WTC11 (cell line): ENCODE results near the gene SDS. TPM values are rescaled to one million over a fixed set of nuclear protein-coding genes. Genes with fewer than 3 reads are reported as not detected.

Experiments
- ATAC-seq: fragments of 200-7000 bp; cut with Tn5 transposase; 2 replicates; pipeline ENCODE4 v1.10.0; 2021; ENCODE audit warnings: mild to moderate bottlenecking, moderate library complexity
- CTCF ChIA-PET: fragments of 300-600 bp; sonication (Branson Sonifier 250); formaldehyde crosslinking; loops from one replicate; lab custom pipeline; 2021; ENCODE audit warnings: antibody characterized with exemption; lab: Charles Lee
- POLR2A ChIA-PET: fragments of 350-600 bp; sonication (Branson Sonifier 250); formaldehyde crosslinking; loops from one replicate; lab custom pipeline; 2021; ENCODE audit warnings: antibody characterized with exemption; lab: Charles Lee
- DNase-seq: peaks from one replicate; pipeline ENCODE4 v3.0.0; 2021; ENCODE audit warnings: low spot score
- H3K27ac Mint-ChIP-seq: 2 replicates; pipeline ENCODE4 v1.8.0; 2021; ENCODE audit warnings: mixed read lengths
- H3K27me3 Mint-ChIP-seq: 2 replicates; pipeline ENCODE4 v1.8.0; 2021; ENCODE audit warnings: low read depth, mild to moderate bottlenecking, moderate library complexity, mixed read lengths
- H3K36me3 Mint-ChIP-seq: 2 replicates; pipeline ENCODE4 v1.8.0; 2021; ENCODE audit warnings: mixed read lengths
- H3K4me1 Mint-ChIP-seq: 2 replicates; pipeline ENCODE4 v1.8.0; 2022; ENCODE audit warnings: mixed read lengths
- H3K4me3 Mint-ChIP-seq: 2 replicates; pipeline ENCODE4 v1.8.0; 2021; ENCODE audit warnings: mild to moderate bottlenecking, moderate library complexity, mixed read lengths
- H3K9me3 Mint-ChIP-seq: 2 replicates; pipeline ENCODE4 v1.8.0; 2021; ENCODE audit warnings: mixed read lengths
- ARID4B ChIP-seq: sonication (generic); formaldehyde crosslinking; IDR thresholded peaks from 2 replicates; pipeline ENCODE4 v1.8.0; 2023; ENCODE audit warnings: missing genetic modification reagents, mild to moderate bottlenecking, borderline replicate concordance
- ATF3 ChIP-seq: sonication (generic); formaldehyde crosslinking; conservative IDR thresholded peaks from 2 replicates; pipeline ENCODE4 v1.8.1; 2022; ENCODE audit warnings: mild to moderate bottlenecking, missing genetic modification reagents
- EMX1 ChIP-seq: fragments of 250-450 bp; sonication (Bioruptor Pico); IDR thresholded peaks from 2 replicates; pipeline ENCODE4 v1.8.0; 2021; ENCODE audit warnings: mild to moderate bottlenecking
- ETV6 ChIP-seq: sonication (generic); formaldehyde crosslinking; IDR thresholded peaks from 2 replicates; pipeline ENCODE4 v1.8.1; 2022; ENCODE audit warnings: mild to moderate bottlenecking, missing genetic modification reagents
- FOXJ3 ChIP-seq: sonication (generic); formaldehyde crosslinking; IDR thresholded peaks from 2 replicates; pipeline ENCODE4 v1.9.0; 2021; ENCODE audit warnings: missing genetic modification reagents, mild to moderate bottlenecking, borderline replicate concordance
- FOXP4 ChIP-seq: sonication (generic); formaldehyde crosslinking; IDR thresholded peaks from 2 replicates; pipeline ENCODE4 v1.8.0; 2022; ENCODE audit warnings: mild to moderate bottlenecking, missing genetic modification reagents
- HMGA2 ChIP-seq: fragments of 250-450 bp; sonication (Bioruptor Pico); IDR thresholded peaks from 2 replicates; pipeline ENCODE4 v1.4.0; 2021; ENCODE audit warnings: mild to moderate bottlenecking, moderate library complexity
- NFATC4 ChIP-seq: fragments of 250-450 bp; sonication (Bioruptor Pico); IDR thresholded peaks from 2 replicates; pipeline ENCODE4 v1.9.0; 2021; ENCODE audit warnings: mild to moderate bottlenecking
- OVOL2 ChIP-seq: fragments of 250-450 bp; sonication (Bioruptor Pico); IDR thresholded peaks from 2 replicates; pipeline ENCODE4 v1.9.0; 2021; ENCODE audit warnings: mild to moderate bottlenecking, borderline replicate concordance
- SMAD3 ChIP-seq: sonication (generic); formaldehyde crosslinking; IDR thresholded peaks from 2 replicates; pipeline ENCODE4 v1.8.0; 2022; ENCODE audit warnings: missing genetic modification reagents, mild to moderate bottlenecking, borderline replicate concordance
- SMAD4 ChIP-seq: sonication (generic); formaldehyde crosslinking; IDR thresholded peaks from 2 replicates; pipeline ENCODE4 v1.8.0; 2022; ENCODE audit warnings: mild to moderate bottlenecking, missing genetic modification reagents
- TEAD1 ChIP-seq: sonication (generic); formaldehyde crosslinking; IDR thresholded peaks from 2 replicates; pipeline ENCODE4 v1.8.0; 2022; ENCODE audit warnings: mild to moderate bottlenecking, missing genetic modification reagents
- ZBTB21 ChIP-seq: sonication (generic); formaldehyde crosslinking; IDR thresholded peaks from 2 replicates; pipeline ENCODE4 v1.8.1; 2023; ENCODE audit warnings: mild to moderate bottlenecking, missing genetic modification reagents, borderline replicate concordance
- ZNF232 ChIP-seq: sonication (generic); formaldehyde crosslinking; IDR thresholded peaks from 2 replicates; pipeline ENCODE4 v1.8.0; 2022; ENCODE audit warnings: mild to moderate bottlenecking, missing genetic modification reagents
- ZNF263 ChIP-seq: sonication (generic); formaldehyde crosslinking; IDR thresholded peaks from 2 replicates; pipeline ENCODE4 v1.8.1; 2022; ENCODE audit warnings: low read depth, mild to moderate bottlenecking, moderate library complexity, missing genetic modification reagents
- ZNF396 ChIP-seq: fragments of 250-450 bp; sonication (Bioruptor Pico); IDR thresholded peaks from 2 replicates; pipeline ENCODE4 v1.8.0; 2021; ENCODE audit warnings: mild to moderate bottlenecking, moderate library complexity, borderline replicate concordance
- ZNF512 ChIP-seq: sonication (generic); formaldehyde crosslinking; IDR thresholded peaks from 2 replicates; pipeline ENCODE4 v1.8.1; 2022; ENCODE audit warnings: missing genetic modification reagents, borderline replicate concordance
- ZNF532 ChIP-seq: fragments of 250-450 bp; sonication (Bioruptor Pico); IDR thresholded peaks from 2 replicates; pipeline ENCODE4 v1.9.0; 2021; ENCODE audit warnings: mild to moderate bottlenecking, borderline replicate concordance
- total RNA-seq: library from RNA; stranded (reverse); gene quantifications from 3 replicates; pipeline ENCODE4 v1.2.3, GENCODE V29; 2021
- TF ChIP-seq, protein P1 (sequence below): sonication (generic); formaldehyde crosslinking; IDR thresholded peaks from 2 replicates; pipeline ENCODE4 v1.8.1; 2023; ENCODE audit warnings: mild to moderate bottlenecking, missing genetic modification reagents, moderate library complexity
- TF ChIP-seq, protein P2 (sequence below): fragments of 250-450 bp; sonication (Bioruptor Pico); IDR thresholded peaks from 2 replicates; pipeline ENCODE4 v1.8.0; 2021; ENCODE audit warnings: mild to moderate bottlenecking

The SDS gene
- total RNA-seq, 1 experiment from 2014 or later: 0.31 TPM

GRCh38 chr12:113400362-113400761 is 3.3 kb downstream of the SDS start (continued):
- TF ChIP-seq FOXJ3 (CRISPR knock-in tag) (no peak), NFATC4 (CRISPR knock-in tag) (no peak), OVOL2 (CRISPR knock-in tag) (no peak), EMX1 (no peak), ZNF512 (CRISPR knock-in tag) (no peak), HMGA2 (CRISPR knock-in tag) (no peak)

- TF ChIP-seq TEAD1 (no peak), ZNF232 (no peak), ARID4B (CRISPR knock-in tag) (no peak), ZNF396 (CRISPR knock-in tag) (no peak), FOXJ3 (CRISPR knock-in tag) (no peak), SMAD3 (CRISPR knock-in tag) (no peak), ZNF512 (CRISPR knock-in tag) (no peak), HMGA2 (CRISPR knock-in tag) (no peak), FOXP4 (no peak), ZNF263 (CRISPR knock-in tag) (no peak), ZBTB21 (CRISPR knock-in tag) (no peak), ATF3 (CRISPR knock-in tag) (no peak), ETV6 (CRISPR knock-in tag) (no peak), SMAD4 (no peak), ZNF532 (CRISPR knock-in tag) (no peak)
- TF ChIP-seq, protein P1, sequence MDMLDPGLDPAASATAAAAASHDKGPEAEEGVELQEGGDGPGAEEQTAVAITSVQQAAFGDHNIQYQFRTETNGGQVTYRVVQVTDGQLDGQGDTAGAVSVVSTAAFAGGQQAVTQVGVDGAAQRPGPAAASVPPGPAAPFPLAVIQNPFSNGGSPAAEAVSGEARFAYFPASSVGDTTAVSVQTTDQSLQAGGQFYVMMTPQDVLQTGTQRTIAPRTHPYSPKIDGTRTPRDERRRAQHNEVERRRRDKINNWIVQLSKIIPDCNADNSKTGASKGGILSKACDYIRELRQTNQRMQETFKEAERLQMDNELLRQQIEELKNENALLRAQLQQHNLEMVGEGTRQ (CRISPR knock-in tag): no peak
- TF ChIP-seq, protein P2, sequence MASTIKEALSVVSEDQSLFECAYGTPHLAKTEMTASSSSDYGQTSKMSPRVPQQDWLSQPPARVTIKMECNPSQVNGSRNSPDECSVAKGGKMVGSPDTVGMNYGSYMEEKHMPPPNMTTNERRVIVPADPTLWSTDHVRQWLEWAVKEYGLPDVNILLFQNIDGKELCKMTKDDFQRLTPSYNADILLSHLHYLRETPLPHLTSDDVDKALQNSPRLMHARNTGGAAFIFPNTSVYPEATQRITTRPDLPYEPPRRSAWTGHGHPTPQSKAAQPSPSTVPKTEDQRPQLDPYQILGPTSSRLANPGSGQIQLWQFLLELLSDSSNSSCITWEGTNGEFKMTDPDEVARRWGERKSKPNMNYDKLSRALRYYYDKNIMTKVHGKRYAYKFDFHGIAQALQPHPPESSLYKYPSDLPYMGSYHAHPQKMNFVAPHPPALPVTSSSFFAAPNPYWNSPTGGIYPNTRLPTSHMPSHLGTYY (CRISPR knock-in tag): no peak
- Mint-ChIP-seq H3K27ac (no peak overlapping the region), H3K4me3 (no peak overlapping the region), H3K27me3 (peaks cover 3% of the 10 kb centered on the region; the same call in 1 of the 2 replicates), H3K4me1 (peaks cover 7% of the 10 kb centered on the region), H3K36me3 (no peaks in the 10 kb centered on the region), H3K9me3 (no peaks in the 10 kb centered on the region)
- DNase-seq: no peak
- ChIA-PET POLR2A (no interaction called here), CTCF (no interaction called here)
- ATAC-seq: no peak
Observed at GRCh38 chr12:113399490-113399889, 4.2 kb downstream of the SDS start.
